Measurements from ENCODE around the gene EPHB2.

EPHB2 gene

DNA sequence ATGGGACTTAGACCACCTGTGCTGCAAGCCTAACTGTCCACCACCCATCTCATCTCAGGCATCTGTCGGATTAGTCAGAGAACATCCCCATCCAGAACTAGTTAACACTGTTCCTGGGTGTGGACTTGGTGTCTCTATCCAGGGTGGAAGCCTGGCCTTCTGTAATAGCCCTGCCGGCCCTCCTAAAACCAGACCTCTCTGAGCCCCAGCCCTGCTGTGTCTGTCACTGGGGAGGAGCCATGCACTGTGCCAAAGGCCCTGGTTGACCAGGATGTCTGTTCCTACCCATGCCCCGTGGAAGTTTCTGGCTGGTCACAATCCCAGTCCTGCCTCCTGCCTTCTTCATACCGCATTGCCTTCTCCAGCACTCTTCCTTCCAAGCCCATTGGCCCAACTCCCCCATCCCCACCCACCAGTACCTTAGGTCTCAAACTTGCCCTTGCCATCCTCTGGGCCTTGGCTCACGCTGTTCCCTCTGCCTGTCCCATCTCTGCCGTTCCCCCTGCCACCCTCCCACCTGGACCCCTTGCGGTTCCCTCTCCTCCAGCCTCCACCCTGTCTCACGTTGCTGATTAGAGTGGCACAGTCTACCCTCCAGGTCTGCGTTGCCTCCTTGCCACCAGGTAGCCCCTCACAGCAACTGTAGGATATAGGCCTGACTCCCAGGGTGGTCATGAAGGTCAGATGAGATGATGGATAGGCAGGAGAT, 105.6 kb downstream of the EPHB2 start:
- Histone ChIP-seq H3F3A (ENCODE audit: insufficient read depth, low read length) (no peaks in the 10 kb centered on the region), H3K9ac (ENCODE audit: low read length) (no peak overlapping the region), H4K20me1 (ENCODE audit: insufficient read depth, low read length) (no peaks in the 10 kb centered on the region), H2AFZ (ENCODE audit: low read length) (no peak overlapping the region), H3K79me2 (ENCODE audit: low read length) (no peaks in the 10 kb centered on the region), H3K4me3 (ENCODE audit: low read length) (no peak overlapping the region), H3K27ac (ENCODE audit: low read length) (no peak overlapping the region), H3K27me3 (replicated peaks; ENCODE audit: insufficient read depth, low read length) (peaks cover 93% of the 10 kb centered on the region), H3K9me2 (replicated peaks; ENCODE audit: insufficient read depth, low read length) (no peaks in the 10 kb centered on the region), H3K9me3 (replicated peaks; ENCODE audit: insufficient read depth, low read length) (no peaks in the 10 kb centered on the region), H3K4me2 (ENCODE audit: low read depth, low read length) (no peak overlapping the region), H3K4me1 (ENCODE audit: low read length) (no peaks in the 10 kb centered on the region), H3K36me3 (replicated peaks; ENCODE audit: insufficient read depth, low read length) (no peaks in the 10 kb centered on the region)
- DNase-seq = no peak
- no peak for TF ChIP-seq EZH2phosphoT487 (IDR thresholded peaks at IDR 0.05; ENCODE audit: low read length)
- TF ChIP-seq EZH2 (optimal IDR thresholded peaks at IDR 0.05; ENCODE audit: low read depth, low read length) = no peak
- TF ChIP-seq, protein P1, sequence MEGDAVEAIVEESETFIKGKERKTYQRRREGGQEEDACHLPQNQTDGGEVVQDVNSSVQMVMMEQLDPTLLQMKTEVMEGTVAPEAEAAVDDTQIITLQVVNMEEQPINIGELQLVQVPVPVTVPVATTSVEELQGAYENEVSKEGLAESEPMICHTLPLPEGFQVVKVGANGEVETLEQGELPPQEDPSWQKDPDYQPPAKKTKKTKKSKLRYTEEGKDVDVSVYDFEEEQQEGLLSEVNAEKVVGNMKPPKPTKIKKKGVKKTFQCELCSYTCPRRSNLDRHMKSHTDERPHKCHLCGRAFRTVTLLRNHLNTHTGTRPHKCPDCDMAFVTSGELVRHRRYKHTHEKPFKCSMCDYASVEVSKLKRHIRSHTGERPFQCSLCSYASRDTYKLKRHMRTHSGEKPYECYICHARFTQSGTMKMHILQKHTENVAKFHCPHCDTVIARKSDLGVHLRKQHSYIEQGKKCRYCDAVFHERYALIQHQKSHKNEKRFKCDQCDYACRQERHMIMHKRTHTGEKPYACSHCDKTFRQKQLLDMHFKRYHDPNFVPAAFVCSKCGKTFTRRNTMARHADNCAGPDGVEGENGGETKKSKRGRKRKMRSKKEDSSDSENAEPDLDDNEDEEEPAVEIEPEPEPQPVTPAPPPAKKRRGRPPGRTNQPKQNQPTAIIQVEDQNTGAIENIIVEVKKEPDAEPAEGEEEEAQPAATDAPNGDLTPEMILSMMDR (IDR thresholded peaks at IDR 0.05; ENCODE audit: low read length) = no peak

DNA sequence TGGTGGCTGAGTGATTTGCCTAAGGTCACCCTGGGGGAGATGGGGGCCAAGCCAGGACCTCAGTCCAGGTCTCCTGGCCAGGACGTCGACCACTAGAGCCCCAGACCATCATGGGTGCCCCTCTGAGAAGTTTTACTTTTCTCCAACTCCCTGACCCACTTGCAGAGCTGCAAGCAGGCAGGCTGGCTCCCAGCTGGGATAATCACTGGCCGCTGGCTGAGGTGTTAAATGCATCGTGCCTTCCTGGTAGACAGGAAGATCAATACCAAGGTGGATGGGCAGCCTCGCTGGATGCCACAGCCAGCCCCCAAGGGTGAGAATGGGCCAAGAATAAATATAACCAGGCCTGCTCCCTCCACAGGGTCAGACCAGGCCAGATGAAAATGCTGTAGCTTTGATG, 106.2 kb downstream of the EPHB2 start:
- no peak for DNase-seq
- H3K9me3 ChIP-seq (replicated peaks; ENCODE audit: insufficient read depth, low read length) = no peaks in the 10 kb centered on the region
- no peak for TF ChIP-seq EZH2 (optimal IDR thresholded peaks at IDR 0.05; ENCODE audit: low read depth, low read length)
- no peak for TF ChIP-seq EZH2phosphoT487 (IDR thresholded peaks at IDR 0.05; ENCODE audit: low read length)
- TF ChIP-seq, protein P1 (IDR thresholded peaks at IDR 0.05; ENCODE audit: low read length) = no peak
- no peaks in the 10 kb centered on the region for H3F3A ChIP-seq (ENCODE audit: insufficient read depth, low read length)
- no peaks in the 10 kb centered on the region for H3K36me3 ChIP-seq (replicated peaks; ENCODE audit: insufficient read depth, low read length)
- no peaks in the 10 kb centered on the region for H4K20me1 ChIP-seq (ENCODE audit: insufficient read depth, low read length)
- H3K27me3 ChIP-seq (replicated peaks; ENCODE audit: insufficient read depth, low read length) = peaks cover 93% of the 10 kb centered on the region
- H3K9me2 ChIP-seq (replicated peaks; ENCODE audit: insufficient read depth, low read length) = no peaks in the 10 kb centered on the region
- no peak overlapping the region for H3K4me3 ChIP-seq (ENCODE audit: low read length)
- H3K27ac ChIP-seq (ENCODE audit: low read length) = no peak overlapping the region
- no peaks in the 10 kb centered on the region for H3K4me1 ChIP-seq (ENCODE audit: low read length)
- no peaks in the 10 kb centered on the region for H3K79me2 ChIP-seq (ENCODE audit: low read length)
- no peak overlapping the region for H3K9ac ChIP-seq (ENCODE audit: low read length)
- no peak overlapping the region for H2AFZ ChIP-seq (ENCODE audit: low read length)
- no peak overlapping the region for H3K4me2 ChIP-seq (ENCODE audit: low read depth, low read length)

GRCh38 chr1:22817462-22817861, 106.8 kb downstream of the EPHB2 start:
- Histone ChIP-seq H3F3A (ENCODE audit: insufficient read depth, low read length) (no peaks in the 10 kb centered on the region), H3K4me3 (ENCODE audit: low read length) (no peak overlapping the region), H3K27ac (ENCODE audit: low read length) (no peak overlapping the region), H4K20me1 (ENCODE audit: insufficient read depth, low read length) (no peaks in the 10 kb centered on the region), H3K79me2 (ENCODE audit: low read length) (no peaks in the 10 kb centered on the region), H3K36me3 (replicated peaks; ENCODE audit: insufficient read depth, low read length) (no peaks in the 10 kb centered on the region), H3K9me2 (replicated peaks; ENCODE audit: insufficient read depth, low read length) (no peaks in the 10 kb centered on the region), H2AFZ (ENCODE audit: low read length) (no peak overlapping the region), H3K4me1 (ENCODE audit: low read length) (no peaks in the 10 kb centered on the region), H3K9me3 (replicated peaks; ENCODE audit: insufficient read depth, low read length) (no peaks in the 10 kb centered on the region), H3K27me3 (replicated peaks; ENCODE audit: insufficient read depth, low read length) (peaks cover 93% of the 10 kb centered on the region), H3K4me2 (ENCODE audit: low read depth, low read length) (no peak overlapping the region), H3K9ac (ENCODE audit: low read length) (no peak overlapping the region)
- DNase-seq = no peak
- no peak for TF ChIP-seq EZH2 (optimal IDR thresholded peaks at IDR 0.05; ENCODE audit: low read depth, low read length)
- no peak for TF ChIP-seq EZH2phosphoT487 (IDR thresholded peaks at IDR 0.05; ENCODE audit: low read length)
- TF ChIP-seq, protein P1 (IDR thresholded peaks at IDR 0.05; ENCODE audit: low read length) = no peak

Measured in MM.1S (cell line).